HG02852 (cell line): ENCODE results near the gene SIN3B.

Experiments
- ATAC-seq: cut with Tn5 transposase; IDR thresholded peaks from one replicate; pipeline ENCODE4 v1.9.1; 2021; ENCODE audit warnings: mild to moderate bottlenecking, moderate library complexity; ENCODE audit not compliant: unreplicated experiment

Gene SIN3B

GRCh38 chr19:16825312-16826052 is 3.7 kb upstream of the SIN3B start:
- ATAC-seq = no peak

GRCh38 chr19:16829822-16830289 is 658 bp downstream of the SIN3B start:
- ATAC-seq = no peak

- no peak for ATAC-seq
These were observed 1.5 kb downstream of the SIN3B start for GRCh38 chr19:16830679-16831078.

- ATAC-seq = no peak
These were observed 2.3 kb downstream of the SIN3B start for GRCh38 chr19:16831531-16831930.

GRCh38 chr19:16834747-16835146 is 5.5 kb downstream of the SIN3B start:
- ATAC-seq = no peak

GRCh38 chr19:16836115-16837034 is 7.2 kb downstream of the SIN3B start:
- ATAC-seq = no peak

- no peak for ATAC-seq
These were observed 7.8 kb downstream of the SIN3B start for GRCh38 chr19:16837035-16837362.

- no peak for ATAC-seq
These were observed 12.3 kb downstream of the SIN3B start for GRCh38 chr19:16841391-16841926.

- no peak for ATAC-seq
These were observed 17.7 kb downstream of the SIN3B start for GRCh38 chr19:16846901-16847300.

GRCh38 chr19:16847430-16847829 is 18.2 kb downstream of the SIN3B start:
- ATAC-seq = no peak

GRCh38 chr19:16849168-16849567 is 20.0 kb downstream of the SIN3B start:
- no peak for ATAC-seq

- no peak for ATAC-seq
These were observed 20.9 kb downstream of the SIN3B start for GRCh38 chr19:16850133-16850532.

- no peak for ATAC-seq
These were observed 22.0 kb downstream of the SIN3B start for GRCh38 chr19:16851031-16851712.

- ATAC-seq = no peak
These were observed 23.9 kb downstream of the SIN3B start for GRCh38 chr19:16853066-16853465.

GRCh38 chr19:16856091-16856490 is 26.9 kb downstream of the SIN3B start:
- no peak for ATAC-seq

GRCh38 chr19:16859626-16860025 is 30.4 kb downstream of the SIN3B start:
- no peak for ATAC-seq

GRCh38 chr19:16860118-16860517 is 30.9 kb downstream of the SIN3B start:
- ATAC-seq = no peak

GRCh38 chr19:16861011-16861410 is 31.8 kb downstream of the SIN3B start:
- no peak for ATAC-seq

GRCh38 chr19:16861834-16862233 is 32.6 kb downstream of the SIN3B start:
- ATAC-seq = no peak

GRCh38 chr19:16862826-16863415 is 33.7 kb downstream of the SIN3B start:
- ATAC-seq = no peak

- ATAC-seq = no peak
These were observed 38.0 kb downstream of the SIN3B start for GRCh38 chr19:16867211-16867610.
